Loucy (cell line): ENCODE data around the gene RBM33.

ENCODE experiments used
- CTCF ChIP-seq: fragments of 200-600 bp; sonication (generic); conservative IDR thresholded peaks from 2 replicates; pipeline ENCODE4 v1.5.1; 2014; ENCODE audit warnings: mild to moderate bottlenecking, antibody characterized with exemption, low read length
- EZH2phosphoT487 ChIP-seq: fragments of 200-600 bp; IDR thresholded peaks from 2 replicates; pipeline ENCODE4 v1.6.1; 2018; ENCODE audit warnings: antibody characterized with exemption, mild to moderate bottlenecking, moderate library complexity, borderline replicate concordance

- TF ChIP-seq CTCF = no peak
- no peak for TF ChIP-seq EZH2phosphoT487
Observed at GRCh38 chr7:155738104-155738503, 93.6 kb downstream of the RBM33 start.
